Upper lobe of right lung (tissue), 1 donor: ENCODE measurements around the gene FAM78A. TPM values are rescaled to one million over a fixed set of nuclear protein-coding genes. Genes with fewer than 3 reads are reported as not detected.

ENCODE experiments used
- ATAC-seq: fragments of 200-7000 bp; cut with Tn5 transposase; one replicate; pipeline ENCODE4 v1.9.1; 2020; ENCODE audit warnings: mild to moderate bottlenecking, moderate library complexity
- DNase-seq: peaks from one replicate; pipeline ENCODE4 v3.0.0-alpha.2; 2020
- H3K27ac ChIP-seq: fragments of 200-600 bp; one replicate; pipeline ENCODE4 v1.8.0; 2022
- H3K27me3 ChIP-seq: fragments of 200-600 bp; one replicate; pipeline ENCODE4 v1.8.0; 2022; ENCODE audit warnings: mild to moderate bottlenecking
- H3K36me3 ChIP-seq: fragments of 200-600 bp; one replicate; pipeline ENCODE4 v1.8.0; 2022
- H3K4me1 ChIP-seq: fragments of 200-600 bp; one replicate; pipeline ENCODE4 v1.8.0; 2022
- H3K4me3 ChIP-seq: fragments of 200-600 bp; one replicate; pipeline ENCODE4 v1.8.0; 2022; ENCODE audit warnings: mild to moderate bottlenecking
- H3K9me3 ChIP-seq: fragments of 200-600 bp; one replicate; pipeline ENCODE4 v1.8.0; 2022
- intact Hi-C: fragments of 100-400 bp; cut with DNase I; formaldehyde crosslinking; loops from one replicate; pipeline ENCODE4 v1.11.0; 2022
- total RNA-seq: library from RNA; stranded (reverse); fragmentation: NEBNext Ultra II Directional; extraction: Animal tissue kit (Norgen Biotek cat#: 25700); gene quantifications from one replicate; pipeline ENCODE4 v1.2.1, GENCODE V29; 2021
- TF ChIP-seq, protein P1 (sequence below): fragments of 200-600 bp; IDR thresholded peaks from one replicate; pipeline ENCODE4 v1.8.0; 2022; ENCODE audit warnings: antibody characterized with exemption
- donor health status: DM: no; HTN: yes; CAD: no; lungs with severe emphysema.

Gene FAM78A
- total RNA-seq, 1 donor from 2014 or later, result 14.8 TPM

- Histone ChIP-seq H3K4me1 (no peaks in the 10 kb centered on the region), H3K9me3 (no peaks in the 10 kb centered on the region), H3K36me3 (no peaks in the 10 kb centered on the region), H3K27ac (no peak overlapping the region), H3K27me3 (no peaks in the 10 kb centered on the region), H3K4me3 (no peak overlapping the region)
- TF ChIP-seq, protein P1, sequence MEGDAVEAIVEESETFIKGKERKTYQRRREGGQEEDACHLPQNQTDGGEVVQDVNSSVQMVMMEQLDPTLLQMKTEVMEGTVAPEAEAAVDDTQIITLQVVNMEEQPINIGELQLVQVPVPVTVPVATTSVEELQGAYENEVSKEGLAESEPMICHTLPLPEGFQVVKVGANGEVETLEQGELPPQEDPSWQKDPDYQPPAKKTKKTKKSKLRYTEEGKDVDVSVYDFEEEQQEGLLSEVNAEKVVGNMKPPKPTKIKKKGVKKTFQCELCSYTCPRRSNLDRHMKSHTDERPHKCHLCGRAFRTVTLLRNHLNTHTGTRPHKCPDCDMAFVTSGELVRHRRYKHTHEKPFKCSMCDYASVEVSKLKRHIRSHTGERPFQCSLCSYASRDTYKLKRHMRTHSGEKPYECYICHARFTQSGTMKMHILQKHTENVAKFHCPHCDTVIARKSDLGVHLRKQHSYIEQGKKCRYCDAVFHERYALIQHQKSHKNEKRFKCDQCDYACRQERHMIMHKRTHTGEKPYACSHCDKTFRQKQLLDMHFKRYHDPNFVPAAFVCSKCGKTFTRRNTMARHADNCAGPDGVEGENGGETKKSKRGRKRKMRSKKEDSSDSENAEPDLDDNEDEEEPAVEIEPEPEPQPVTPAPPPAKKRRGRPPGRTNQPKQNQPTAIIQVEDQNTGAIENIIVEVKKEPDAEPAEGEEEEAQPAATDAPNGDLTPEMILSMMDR, result no peak
- intact Hi-C loops, result no loop called here
- DNase-seq (no peak), ATAC-seq (no peak)
Measured at GRCh38 chr9:131303381-131304321, 27.3 kb upstream of the FAM78A start.

DNA sequence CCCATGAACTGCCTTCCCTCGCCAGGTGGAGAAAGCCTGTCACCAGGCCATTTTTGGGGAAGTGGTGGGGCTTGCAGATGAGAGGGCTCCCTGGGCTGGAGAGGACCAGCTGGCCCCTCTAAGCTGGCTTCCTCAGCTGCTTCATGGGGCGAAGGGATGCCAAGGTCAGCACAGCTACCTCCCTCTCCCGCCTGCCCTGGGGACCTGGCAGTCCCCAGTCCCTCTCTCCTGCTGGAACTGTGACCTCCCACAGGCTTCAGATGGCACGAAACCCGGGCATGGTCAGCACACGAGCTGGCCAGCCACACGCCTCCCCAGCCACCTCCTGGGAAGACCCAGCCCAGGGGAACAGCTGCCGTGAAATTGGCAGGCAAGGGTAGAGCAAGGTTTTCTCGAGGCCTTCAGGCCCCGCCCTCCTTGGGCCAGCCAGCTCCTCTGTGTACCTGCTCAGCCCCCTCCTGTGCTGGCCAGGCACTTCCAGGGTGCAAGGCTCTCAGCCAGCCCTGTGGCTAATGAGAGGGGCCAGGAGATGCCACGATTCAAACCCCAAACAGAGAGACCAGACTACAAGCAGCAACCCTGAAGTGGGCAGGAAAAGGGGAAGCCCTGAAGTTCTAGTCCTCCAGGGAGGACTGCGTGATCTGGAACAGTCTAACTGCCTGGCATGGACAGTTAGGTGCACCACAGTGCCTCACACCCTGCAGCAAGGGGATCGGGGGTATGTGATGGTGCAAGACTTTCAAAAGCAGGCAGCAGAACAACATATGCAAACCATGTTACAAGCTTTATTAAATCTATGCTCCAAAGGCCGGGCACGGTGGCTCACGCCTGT, 26.1 kb upstream of the FAM78A start:
- intact Hi-C loops, result no loop called here
- no peaks in the 10 kb centered on the region for H3K36me3 ChIP-seq
- no peaks in the 10 kb centered on the region for H3K9me3 ChIP-seq
- TF ChIP-seq, protein P1, result no peak
- no peak overlapping the region for H3K27ac ChIP-seq
- ATAC-seq, result peak; percentile 24
- no peak overlapping the region for H3K4me3 ChIP-seq
- no peaks in the 10 kb centered on the region for H3K4me1 ChIP-seq
- no peak for DNase-seq
- no peaks in the 10 kb centered on the region for H3K27me3 ChIP-seq

GRCh38 chr9:131300444-131300843, 24.1 kb upstream of the FAM78A start:
- Histone ChIP-seq H3K4me3 (no peak overlapping the region), H3K27me3 (no peaks in the 10 kb centered on the region), H3K9me3 (no peaks in the 10 kb centered on the region), H3K27ac (no peak overlapping the region), H3K36me3 (no peaks in the 10 kb centered on the region), H3K4me1 (no peaks in the 10 kb centered on the region)
- TF ChIP-seq, protein P1, result no peak
- DNase-seq, result no peak
- intact Hi-C loops, result no loop called here
- no peak for ATAC-seq

DNA sequence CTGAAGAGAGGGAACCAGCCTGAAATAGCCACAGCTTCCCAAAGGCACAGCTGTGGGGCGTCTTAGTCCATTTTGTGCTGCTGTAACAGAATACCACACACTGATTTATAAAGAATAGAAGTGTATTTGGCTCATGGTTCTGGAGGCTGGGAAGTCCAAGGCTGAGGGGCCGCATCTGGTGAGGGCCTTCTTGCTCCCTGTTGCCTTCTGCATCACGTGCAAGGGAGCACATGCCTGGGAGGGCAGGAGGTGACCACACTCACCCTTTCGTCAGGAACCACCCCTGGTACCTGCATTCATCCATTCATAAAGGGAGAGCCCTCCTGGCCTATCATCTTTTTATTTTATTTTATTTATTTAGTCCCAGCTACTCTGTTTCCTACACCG, 23.6 kb upstream of the FAM78A start:
- H3K4me1 ChIP-seq, result no peaks in the 10 kb centered on the region
- H3K27me3 ChIP-seq, result no peaks in the 10 kb centered on the region
- ATAC-seq, result no peak
- TF ChIP-seq, protein P1, result no peak
- H3K9me3 ChIP-seq, result no peaks in the 10 kb centered on the region
- H3K4me3 ChIP-seq, result no peak overlapping the region
- no peaks in the 10 kb centered on the region for H3K36me3 ChIP-seq
- H3K27ac ChIP-seq, result no peak overlapping the region
- intact Hi-C loops, result no loop called here
- DNase-seq, result no peak

- TF ChIP-seq, protein P1, result no peak
- Histone ChIP-seq H3K4me3 (no peak overlapping the region), H3K36me3 (no peaks in the 10 kb centered on the region), H3K27me3 (no peaks in the 10 kb centered on the region), H3K27ac (no peak overlapping the region), H3K4me1 (no peaks in the 10 kb centered on the region), H3K9me3 (no peaks in the 10 kb centered on the region)
- intact Hi-C loops, result no loop called here
- DNase-seq, result no peak
- no peak for ATAC-seq
Measured at GRCh38 chr9:131299346-131299960, 23.1 kb upstream of the FAM78A start.
